Right lobe of liver (tissue), 4 donors: ENCODE results near the gene GJA3.

Source experiments
- CTCF ChIP-seq, 4 donors: fragments of 200-600 bp in 3 of 4; fragments of 450-650 bp in 1 of 4; IDR thresholded peaks; one replicate each; pipeline versions ENCODE4 v1.5.1 to v1.8.0; 2016 to 2022; ENCODE audit warnings: antibody characterized with exemption in 4 of 4, mild to moderate bottlenecking in 2 of 4
- POLR2A ChIP-seq: fragments of 450-650 bp; IDR thresholded peaks from one replicate; pipeline ENCODE4 v1.6.1; 2017; ENCODE audit warnings: antibody characterized with exemption, mild to moderate bottlenecking
- donor health status: DM: no; HTN: no; CAD: no.
- donor health status: DM: no; HTN: no; CAD: no.
- donor health status: DM: no; HTN: yes; CAD: no.

- no peak for TF ChIP-seq CTCF (IDR thresholded peaks at IDR 0.05)
- no peak for TF ChIP-seq POLR2A
Measured at GRCh38 chr13:20140487-20140886, 20.4 kb downstream of the GJA3 start.
